Endothelial cell of umbilical vein (primary cell): ENCODE data around the gene SPRY4. TPM values are rescaled to one million over a fixed set of nuclear protein-coding genes. Genes with fewer than 3 reads are reported as not detected.

Experiments used
- BruUV-seq: library from RNA; stranded (reverse); fragments of 400-500 nt; replicated peaks from 2 replicates; lab custom pipeline; 2021; lab: Mats Ljungman, UMichigan
- CTCF ChIA-PET: fragments of 300-600, 350-600 bp; sonication (Branson Sonifier 250); formaldehyde crosslinking; loops from one replicate; lab custom pipeline; 2021; ENCODE audit warnings: antibody characterized with exemption, inconsistent platforms; lab: Charles Lee
- POLR2A ChIA-PET: fragments of 300-600, 350-600 bp; sonication (Branson Sonifier 250); formaldehyde crosslinking; loops from one replicate; lab custom pipeline; 2021; ENCODE audit warnings: antibody characterized with exemption, inconsistent platforms; lab: Charles Lee
- DNase-seq: peaks from one replicate; pipeline ENCODE4 v3.0.0-alpha.2; 2011; ENCODE audit warnings: low read depth, low spot score
- FAIRE-seq: peaks from 2 replicates; lab custom pipeline; 2011; peaks lifted over from hg19 to GRCh38; lab: Jason Lieb, UNC
- H2AFZ ChIP-seq: 2 replicates; pipeline ENCODE4 v1.6.0; 2012; ENCODE audit warnings: low read depth, low read length, control low read depth, inconsistent platforms
- H3K27ac ChIP-seq: 2 replicates; pipeline ENCODE4 v1.5.1; 2011; ENCODE audit warnings: low read depth, mild to moderate bottlenecking, control low read depth, low read length, moderate library complexity; ENCODE audit not compliant: insufficient read depth
- H3K27me3 ChIP-seq, 2 experiments: 2 replicates each; pipeline versions ENCODE4 v1.6.0 to v1.6.1; 2011; ENCODE audit warnings: low read length in 2 of 2, mixed read lengths in 1 of 2; ENCODE audit not compliant: control insufficient read depth in 2 of 2, insufficient read depth in 2 of 2
- H3K36me3 ChIP-seq, 2 experiments: 2 replicates in 1 of 2; 3 replicates in 1 of 2; pipeline ENCODE4 v1.5.1; 2011; ENCODE audit warnings: low read length in 2 of 2, mild to moderate bottlenecking in 1 of 2, moderate library complexity in 1 of 2; ENCODE audit not compliant: control insufficient read depth in 2 of 2, insufficient read depth in 2 of 2; ENCODE audit errors: extremely low read depth in 1 of 2
- H3K4me1 ChIP-seq: 3 replicates; pipeline ENCODE4 v1.5.1; 2011; ENCODE audit warnings: mild to moderate bottlenecking, low read length; ENCODE audit not compliant: control insufficient read depth, insufficient read depth; ENCODE audit errors: extremely low read depth
- H3K4me2 ChIP-seq: 2 replicates; pipeline ENCODE4 v1.6.1; 2011; ENCODE audit warnings: low read length, control low read depth, mixed read lengths; ENCODE audit not compliant: insufficient read depth
- H3K4me3 ChIP-seq, 3 experiments: fragments of 200-600 bp in 1 of 3; sonication (generic), shearing (Covaris generic) in 1 of 3; replicated peaks in 1 of 3; 2 replicates each; pipeline ENCODE4 v1.5.1; 2011 to 2016; ENCODE audit warnings: control low read depth in 3 of 3, low read length in 3 of 3, mild to moderate bottlenecking in 2 of 3, inconsistent platforms in 1 of 3, low read depth in 1 of 3, moderate library complexity in 1 of 3; ENCODE audit not compliant: insufficient read depth in 1 of 3
- H3K79me2 ChIP-seq: 2 replicates; pipeline ENCODE4 v1.6.0; 2012; ENCODE audit warnings: low read length, inconsistent platforms; ENCODE audit not compliant: control insufficient read depth, insufficient read depth
- H3K9ac ChIP-seq: replicated peaks from 2 replicates; pipeline ENCODE3; 2011; ENCODE audit warnings: low read length, control low read depth; ENCODE audit not compliant: insufficient read depth; ENCODE audit errors: extremely low read depth
- H3K9me1 ChIP-seq: replicated peaks from 3 replicates; pipeline ENCODE4 v1.6.0; 2011; ENCODE audit warnings: mild to moderate bottlenecking, low read length; ENCODE audit not compliant: control insufficient read depth, insufficient read depth; ENCODE audit errors: extremely low read depth
- H3K9me3 ChIP-seq: replicated peaks from 2 replicates; pipeline ENCODE4 v1.5.1; 2012; ENCODE audit warnings: low read length, inconsistent platforms; ENCODE audit not compliant: control insufficient read depth, insufficient read depth
- H4K20me1 ChIP-seq: replicated peaks from 2 replicates; pipeline ENCODE3; 2011; ENCODE audit warnings: mild to moderate bottlenecking, low read length; ENCODE audit not compliant: control insufficient read depth, insufficient read depth; ENCODE audit errors: extremely low read depth
- CTCF ChIP-seq, 2 donors: IDR thresholded peaks; 1 replicate in 1 of 2; 2 replicates in 1 of 2; pipeline ENCODE4 v1.5.1; 2011; ENCODE audit warnings: low read length in 2 of 2, mild to moderate bottlenecking in 2 of 2, moderate library complexity in 2 of 2, control low read depth in 1 of 2, inconsistent platforms in 1 of 2, low read depth in 1 of 2; ENCODE audit not compliant: insufficient read depth in 1 of 2; ENCODE audit errors: extremely low read depth in 1 of 2
- EZH2 ChIP-seq: IDR thresholded peaks from 2 replicates; pipeline ENCODE4 v1.6.1; 2012; ENCODE audit warnings: borderline replicate concordance, low read depth, mild to moderate bottlenecking, moderate library complexity, low read length, inconsistent platforms; ENCODE audit not compliant: severe bottlenecking
- FOS ChIP-seq: IDR thresholded peaks from 2 replicates; pipeline ENCODE4 v1.6.1; 2011; ENCODE audit warnings: mild to moderate bottlenecking, low read length, moderate library complexity, borderline replicate concordance; ENCODE audit not compliant: insufficient read depth
- GATA2 ChIP-seq: IDR thresholded peaks from 2 replicates; pipeline ENCODE4 v1.7.0; 2011; ENCODE audit warnings: low read depth, mild to moderate bottlenecking, moderate library complexity, mixed read lengths, low read length; ENCODE audit not compliant: insufficient read length, insufficient read depth
- JUN ChIP-seq: IDR thresholded peaks from 2 replicates; pipeline ENCODE4 v1.6.1; 2011; ENCODE audit warnings: borderline replicate concordance, low read depth; ENCODE audit not compliant: insufficient read length, insufficient read depth
- MAX ChIP-seq: IDR thresholded peaks from 2 replicates; pipeline ENCODE4 v1.6.1; 2011; ENCODE audit not compliant: insufficient read depth, insufficient read length
- MYC ChIP-seq: IDR thresholded peaks from one replicate; pipeline ENCODE4 v1.6.1; 2011; ENCODE audit warnings: mild to moderate bottlenecking, low read depth, low read length
- POLR2A ChIP-seq: IDR thresholded peaks from 2 replicates; pipeline ENCODE4 v1.6.1; 2012; ENCODE audit warnings: low read depth, mild to moderate bottlenecking, control low read depth, low read length
- POLR2AphosphoS5 ChIP-seq: IDR thresholded peaks from 2 replicates; pipeline ENCODE4 v1.6.1; 2012; ENCODE audit warnings: low read depth, mild to moderate bottlenecking, control low read depth, low read length, moderate library complexity; ENCODE audit not compliant: insufficient read depth
- dilution Hi-C: fragments of 300-500 bp; cut with MboI; formaldehyde crosslinking; loops from one replicate; pipeline ENCODE4 v1.15.0; 2019; ENCODE audit warnings: low sequenced_read_pairs; ENCODE audit not compliant: extremely low pct_ligation_motif_present
- intact Hi-C: fragments of 100-400 bp; cut with micrococcal nuclease; formaldehyde crosslinking; loops from one replicate; pipeline ENCODE4 v1.10.0; 2022
- polyA plus RNA-seq, 4 experiments: library from polyadenylated mRNA; depleted of rRNA in 3 of 4; stranded (reverse) in 3 of 4; unstranded in 1 of 4; fragments of >200 nt; gene quantifications; 2 replicates each; pipeline versions ENCODE4 v1.2.1 to v1.2.3, GENCODE V29; 2011 to 2012; ENCODE audit warnings: missing spikeins in 1 of 4
- total RNA-seq: library from RNA; stranded (reverse); gene quantifications from 2 replicates; pipeline ENCODE4 v1.2.3, GENCODE V29; 2021

Gene SPRY4
- total and polyA plus RNA-seq, 2 donors (not counting 3 experiments of a cell fraction or from before 2014, with no cell fraction given) = 9.3 to 33.9 TPM

GRCh38 chr5:142286111-142286510 lies 38.7 kb downstream of the SPRY4 start:
- dilution Hi-C loops (no loop called here), intact Hi-C loops (loop anchor here (2.0 kb wide), 2 partner anchors 51 to 133 kb away; no protein-coding TSS in a partner anchor)
- FAIRE-seq (peak; percentile 56), DNase-seq (no peak)
- H3K27me3 ChIP-seq = no peaks in the 10 kb centered on the region
- TF ChIP-seq POLR2A (no peak), FOS (no peak), GATA2 (no peak), CTCF (IDR thresholded peaks at IDR 0.05; ENCODE audit: extremely low read depth in 1 of 2, insufficient read depth in 1 of 2, low read depth in 1 of 2, low read length in 2 of 2) (no peak), JUN (no peak), EZH2 (no peak), MAX (no peak), MYC (no peak), POLR2AphosphoS5 (no peak)
- no peaks in the 10 kb centered on the region for H3K9me3 ChIP-seq
- H3K27ac ChIP-seq = no peak overlapping the region
- H3K4me2 ChIP-seq = no peak overlapping the region
- no peaks in the 10 kb centered on the region for H3K79me2 ChIP-seq
- H3K4me3 ChIP-seq = no peak overlapping the region
- POLR2A ChIA-PET = no interaction called here
- peaks cover 31% of the 10 kb centered on the region for H3K4me1 ChIP-seq
- no peak overlapping the region for H3K9ac ChIP-seq
- H3K36me3 ChIP-seq = no peaks in the 10 kb centered on the region
- CTCF ChIA-PET = interaction anchor here (0.6 kb wide), 1 partner anchor 134 kb away, joined by 3 read pairs; no protein-coding TSS in a partner anchor
- no peaks in the 10 kb centered on the region for H3K9me1 ChIP-seq
- no peaks in the 10 kb centered on the region for H4K20me1 ChIP-seq
- H2AFZ ChIP-seq = no peak overlapping the region
- no TSS peak for BruUV-seq
